Epidermal melanocyte (primary cell): ENCODE results near the gene OTOG.

Experiments used
- DNase-seq: peaks from one replicate; pipeline ENCODE4 v3.0.0; 2011; ENCODE audit warnings: low spot score; ENCODE audit not compliant: insufficient read length

Gene OTOG

DNA sequence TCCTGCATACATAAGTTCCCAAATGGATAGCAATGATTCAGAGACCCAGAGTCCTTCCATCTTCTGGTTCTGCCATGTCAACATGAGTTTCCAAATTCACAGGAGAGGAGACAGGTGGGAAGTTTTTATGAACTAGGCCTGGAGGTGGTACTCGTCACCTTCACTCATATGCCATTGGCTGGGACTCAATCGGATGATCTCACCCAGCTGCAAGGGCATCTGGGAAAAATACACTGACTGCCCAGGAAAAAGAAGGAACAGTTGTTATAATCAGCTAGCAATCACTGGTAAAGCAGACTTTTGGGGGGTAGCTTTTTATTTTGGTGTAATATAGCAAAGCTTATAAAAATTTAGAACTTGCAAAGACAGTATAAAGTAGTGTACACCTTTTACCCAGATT lies 83.9 kb downstream of the OTOG start:
- no peak for DNase-seq

DNA sequence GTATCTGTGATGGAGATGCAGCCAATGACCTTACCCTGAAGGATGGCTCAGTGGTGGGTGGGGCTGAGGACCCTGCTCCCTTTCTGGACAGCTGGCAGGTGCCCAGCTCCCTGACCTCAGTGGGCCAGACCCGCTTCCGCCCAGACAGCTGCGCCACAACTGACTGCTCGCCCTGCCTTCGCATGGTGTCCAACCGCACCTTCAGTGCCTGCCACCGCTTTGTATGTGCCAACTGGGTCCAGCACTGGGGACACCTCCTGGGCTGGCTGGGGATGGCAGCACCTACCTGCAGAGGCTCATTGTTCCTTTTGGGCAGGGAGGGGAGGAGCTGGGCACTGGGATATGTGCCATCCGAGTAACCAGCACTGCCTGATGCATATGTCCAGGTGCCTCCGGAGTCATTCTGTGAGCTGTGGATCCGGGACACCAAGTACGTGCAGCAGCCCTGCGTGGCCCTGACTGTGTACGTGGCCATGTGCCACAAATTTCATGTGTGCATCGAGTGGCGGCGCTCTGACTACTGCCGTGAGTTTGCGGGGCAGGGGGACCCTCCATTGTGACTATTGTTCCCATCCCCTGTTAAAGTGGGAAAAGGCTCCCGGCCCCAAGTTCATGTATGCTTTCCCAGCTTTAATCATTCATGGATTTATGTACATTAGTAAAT lies 84.8 kb downstream of the OTOG start:
- DNase-seq, result no peak

DNA sequence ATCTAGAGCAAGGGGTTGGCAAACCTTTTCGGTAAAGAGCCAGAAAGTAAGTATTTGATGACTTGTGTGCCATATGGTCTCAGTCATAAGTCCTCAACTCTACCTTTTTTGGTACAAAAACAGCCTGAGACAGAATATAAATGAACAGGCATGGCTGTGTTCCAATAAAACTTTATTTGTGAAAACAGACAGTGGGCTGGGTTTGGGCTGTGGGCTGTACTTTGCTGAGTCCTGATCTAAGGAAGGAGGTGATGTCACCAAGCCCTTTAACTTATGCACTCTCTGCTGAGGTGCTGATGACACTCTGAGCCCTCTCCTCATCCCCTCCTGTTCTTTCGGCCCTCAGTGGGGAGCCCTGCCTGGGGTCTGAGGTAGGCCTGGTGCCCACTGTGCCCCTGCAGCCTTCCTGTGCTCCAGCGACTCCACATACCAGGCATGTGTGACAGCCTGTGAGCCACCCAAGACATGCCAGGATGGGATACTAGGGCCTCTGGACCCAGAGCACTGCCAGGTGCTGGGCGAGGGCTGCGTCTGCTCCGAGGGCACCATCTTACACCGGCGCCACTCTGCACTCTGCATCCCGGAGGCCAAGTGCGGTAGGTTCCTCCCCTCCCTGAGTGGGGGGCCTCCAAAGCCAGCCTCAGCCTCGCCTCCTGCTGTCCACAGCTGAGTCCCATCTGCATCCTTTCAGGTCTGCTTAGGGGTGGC lies 86.4 kb downstream of the OTOG start:
- DNase-seq, result no peak

DNA sequence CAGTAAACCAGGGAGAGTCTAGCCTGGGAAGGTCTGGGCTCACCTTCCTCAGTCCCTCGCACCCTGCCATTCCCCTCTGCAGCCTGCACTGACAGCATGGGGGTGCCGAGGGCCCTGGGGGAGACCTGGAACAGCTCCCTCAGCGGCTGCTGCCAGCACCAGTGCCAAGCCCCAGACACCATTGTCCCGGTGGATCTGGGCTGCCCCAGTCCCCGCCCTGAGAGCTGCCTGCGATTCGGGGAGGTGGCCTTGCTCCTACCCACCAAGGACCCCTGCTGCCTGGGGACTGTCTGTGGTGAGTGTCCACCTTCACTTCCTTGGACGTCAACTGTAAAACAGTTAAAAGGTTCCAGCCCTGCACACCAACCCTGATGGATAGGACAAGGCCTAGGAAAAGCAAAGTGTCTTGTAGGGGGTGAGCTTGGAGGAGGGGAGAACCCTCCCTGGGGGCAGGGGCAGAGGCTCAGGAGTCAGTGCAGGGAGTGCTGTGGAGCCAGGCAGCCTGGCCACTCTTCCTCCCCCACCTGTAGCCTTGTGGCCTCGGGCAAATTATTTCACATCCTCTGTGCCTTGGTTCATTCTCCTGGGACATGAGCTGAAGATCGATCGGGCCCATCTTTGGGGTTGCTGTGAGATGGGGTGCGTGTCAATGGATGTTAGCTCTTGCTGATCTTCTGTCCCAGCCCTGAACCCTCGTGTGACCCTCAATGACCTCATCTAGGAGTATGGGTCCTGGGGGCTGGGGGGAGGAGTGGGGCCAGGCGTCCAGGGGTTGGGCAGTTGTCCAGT lies 87.1 kb downstream of the OTOG start:
- DNase-seq, result no peak

DNA sequence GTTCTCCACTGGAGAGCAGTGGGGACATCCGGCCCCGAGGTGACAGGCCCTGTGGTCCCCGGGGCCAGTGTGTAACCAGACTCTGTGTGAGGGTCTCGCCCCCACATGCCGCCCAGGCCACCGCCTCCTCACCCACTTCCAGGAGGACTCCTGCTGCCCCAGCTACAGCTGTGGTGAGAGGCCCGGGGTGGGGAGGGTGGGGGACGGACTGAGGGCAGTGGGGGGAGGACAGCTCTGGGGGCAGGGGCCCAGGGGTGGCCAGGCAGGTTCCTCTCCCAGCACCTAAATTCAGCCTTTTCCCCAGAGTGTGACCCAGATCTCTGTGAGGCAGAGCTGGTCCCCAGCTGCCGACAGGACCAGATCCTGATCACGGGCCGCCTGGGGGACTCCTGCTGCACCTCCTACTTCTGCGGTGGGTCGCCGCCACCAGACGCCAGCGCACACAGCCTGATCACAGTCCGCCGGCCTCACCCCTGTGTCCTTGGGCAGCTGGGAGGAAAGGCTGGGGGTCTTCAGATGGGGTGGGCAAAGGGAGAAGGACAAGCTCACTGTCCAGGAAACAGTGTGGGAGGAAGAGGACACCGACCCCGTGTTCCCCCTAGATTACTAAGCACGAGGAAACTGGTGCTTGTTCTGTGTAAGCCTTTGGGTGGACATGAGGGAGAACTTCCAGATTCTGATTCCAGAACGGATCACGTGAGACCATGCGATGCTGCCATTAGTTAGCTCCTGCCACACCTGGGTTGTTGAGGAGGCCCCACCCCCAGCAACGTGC lies 87.9 kb downstream of the OTOG start:
- no peak for DNase-seq

DNA sequence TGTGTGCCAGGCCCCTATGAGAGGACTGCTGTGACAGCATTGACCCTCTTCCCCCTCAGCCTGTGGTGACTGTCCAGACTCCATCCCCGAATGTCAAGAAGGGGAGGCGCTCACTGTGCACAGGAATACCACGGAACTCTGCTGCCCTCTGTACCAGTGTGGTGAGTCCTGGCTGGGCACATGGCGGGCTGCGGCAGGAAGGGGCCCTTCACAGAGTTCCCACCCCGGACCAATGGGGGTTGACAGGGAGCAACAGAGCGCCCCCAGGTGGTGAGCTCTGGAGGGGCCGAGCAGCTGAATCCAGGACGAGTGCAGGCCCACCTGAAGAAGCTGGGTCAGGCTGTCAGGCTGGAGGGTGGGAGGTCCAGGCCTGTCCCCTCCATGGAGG lies 88.5 kb downstream of the OTOG start:
- no peak for DNase-seq

DNA sequence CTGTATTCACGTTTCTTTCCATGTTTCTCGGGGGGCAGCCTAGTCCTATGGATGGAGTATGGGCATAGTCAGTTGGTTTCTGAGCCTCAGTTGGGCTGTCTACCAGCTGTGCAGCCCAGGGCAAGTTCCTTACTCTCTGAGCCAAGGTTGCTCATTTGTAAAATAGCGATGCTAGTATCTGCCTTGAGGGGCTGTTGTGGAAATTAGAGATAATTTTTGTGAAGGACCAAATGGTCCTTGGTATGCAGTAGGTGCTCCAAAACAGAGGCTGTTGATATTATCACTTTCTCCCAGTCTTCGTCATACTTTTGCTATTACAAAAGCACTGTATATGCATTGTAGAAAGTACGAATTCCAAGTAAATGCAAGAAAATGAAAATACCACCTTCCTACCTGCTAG lies 89.7 kb downstream of the OTOG start:
- no peak for DNase-seq

DNA sequence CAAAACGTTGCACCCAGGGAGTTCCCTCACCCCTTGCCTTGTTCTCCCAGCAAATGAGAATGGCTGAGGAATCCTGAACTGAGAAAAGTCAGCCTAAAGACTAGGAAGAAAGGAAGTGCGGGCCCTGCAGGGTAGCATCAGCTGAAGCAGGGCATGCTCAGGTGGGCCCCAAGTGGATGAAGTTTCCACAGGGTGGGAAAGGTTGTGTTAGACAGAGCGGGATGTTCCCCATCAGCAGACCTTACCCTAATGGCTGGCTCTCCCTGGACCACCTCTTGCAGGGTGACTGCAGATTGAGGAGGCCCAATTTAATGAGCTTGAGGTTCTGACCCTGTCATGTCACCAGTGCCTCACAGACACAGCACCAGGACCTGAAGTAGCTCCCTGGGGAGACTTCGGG lies 90.8 kb downstream of the OTOG start:
- no peak for DNase-seq

DNA sequence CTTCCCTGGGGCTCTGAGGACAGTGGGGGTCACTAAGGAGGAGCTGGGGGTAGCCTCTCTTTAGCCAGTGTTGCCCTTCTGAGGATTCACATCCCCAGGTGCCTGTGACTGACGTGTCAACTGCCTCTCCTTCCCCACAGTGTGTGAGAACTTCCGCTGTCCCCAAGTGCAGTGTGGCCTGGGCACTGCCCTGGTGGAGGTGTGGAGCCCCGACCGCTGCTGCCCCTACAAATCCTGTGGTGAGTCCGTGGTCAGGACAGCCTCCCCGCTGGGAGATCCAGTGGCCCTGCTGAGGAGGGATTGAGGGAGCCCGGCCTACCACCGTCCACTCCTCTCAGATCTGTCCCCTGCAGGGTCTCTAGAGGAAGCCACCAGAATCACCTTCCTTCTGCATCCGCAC lies 91.3 kb downstream of the OTOG start:
- DNase-seq, result no peak

DNA sequence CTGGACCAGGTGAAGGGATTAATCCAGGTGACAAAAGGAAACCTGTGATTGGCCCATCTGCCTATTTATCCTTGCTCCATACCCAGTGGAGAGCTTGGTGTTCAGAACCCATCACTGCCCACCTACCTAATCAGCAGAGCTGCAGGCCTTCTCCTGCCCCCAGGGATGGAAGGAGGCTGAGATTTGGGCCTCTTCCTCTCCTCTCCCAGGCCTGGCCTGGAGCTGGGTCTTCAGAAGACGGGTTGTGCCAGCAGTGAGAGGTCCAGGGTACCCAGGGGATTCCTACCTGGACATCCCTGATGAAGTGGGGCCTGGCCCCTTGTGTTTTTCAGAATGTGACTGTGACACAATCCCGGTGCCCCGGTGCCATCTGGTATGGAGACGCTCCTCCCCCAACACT lies 92.0 kb downstream of the OTOG start:
- no peak for DNase-seq

DNA sequence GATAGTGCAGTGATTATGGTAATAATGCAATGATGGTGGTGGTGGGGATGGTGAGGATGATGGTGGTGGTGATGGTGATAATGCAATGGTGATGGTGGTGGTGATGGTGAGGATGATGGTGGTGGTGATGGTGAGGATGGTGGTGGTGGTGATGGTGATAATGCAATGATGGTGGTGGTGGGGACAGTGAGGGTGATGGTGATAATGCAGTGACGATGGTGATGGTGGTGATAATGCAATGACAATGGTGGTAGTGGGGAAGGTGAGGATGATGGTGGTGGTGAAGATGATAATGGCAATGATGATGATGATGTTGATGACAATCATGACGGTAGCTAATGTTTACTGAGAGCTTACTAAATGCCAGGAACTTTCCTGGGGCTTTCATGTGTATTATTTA lies 92.7 kb downstream of the OTOG start:
- DNase-seq, result no peak

DNA sequence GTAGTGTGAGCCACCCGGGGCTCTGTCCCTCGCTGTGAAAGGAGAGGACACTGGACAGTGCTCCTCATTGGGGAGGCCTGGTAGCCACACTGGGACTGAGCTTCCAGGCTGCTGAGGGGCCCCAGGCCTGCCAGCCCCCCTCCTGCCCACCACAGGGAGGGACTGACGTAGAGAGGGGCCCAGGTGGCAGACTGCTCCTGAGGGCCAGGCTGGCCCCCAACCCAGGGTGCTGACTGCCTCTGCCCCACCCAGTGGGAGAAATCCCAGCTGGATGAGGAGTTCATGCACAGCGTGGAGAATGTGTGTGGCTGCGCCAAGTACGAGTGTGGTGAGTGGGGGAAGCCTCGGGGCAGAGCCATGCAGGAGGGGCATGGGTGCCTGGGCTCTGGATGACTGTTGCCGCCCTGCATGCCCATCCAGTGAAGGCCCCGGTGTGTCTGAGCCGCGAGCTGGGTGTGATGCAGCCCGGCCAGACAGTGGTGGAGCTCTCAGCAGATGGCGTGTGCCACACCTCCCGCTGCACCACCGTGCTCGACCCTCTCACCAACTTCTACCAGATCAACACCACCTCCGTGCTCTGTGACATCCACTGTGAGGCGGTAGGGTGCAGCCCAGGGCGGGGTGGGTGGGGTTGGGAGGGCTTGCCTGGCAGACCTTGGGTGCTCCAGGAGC lies 93.6 kb downstream of the OTOG start:
- no peak for DNase-seq

DNA sequence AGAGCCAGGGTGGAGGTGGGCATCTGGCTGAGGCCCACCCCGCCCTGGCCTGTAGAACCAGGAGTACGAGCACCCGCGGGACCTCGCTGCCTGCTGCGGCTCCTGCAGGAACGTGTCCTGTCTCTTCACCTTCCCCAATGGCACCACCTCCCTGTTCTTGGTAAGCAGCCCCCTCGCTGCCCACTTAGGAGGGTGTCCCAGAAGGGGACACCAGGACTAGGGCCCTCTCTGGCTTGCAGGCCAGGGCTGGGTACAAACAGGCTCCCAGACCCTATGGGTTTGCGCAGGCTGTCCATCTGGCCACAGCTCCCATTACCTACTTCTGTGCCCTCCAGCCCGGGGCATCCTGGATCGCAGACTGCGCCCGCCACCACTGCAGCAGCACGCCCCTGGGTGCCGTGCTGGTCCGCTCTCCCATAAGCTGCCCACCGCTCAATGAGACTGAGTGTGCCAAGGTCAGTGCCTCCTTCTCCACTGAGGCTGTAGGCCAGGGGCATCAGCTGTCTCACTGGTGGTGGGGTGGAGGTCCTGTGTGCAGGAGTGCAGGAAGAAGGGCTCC lies 94.8 kb downstream of the OTOG start:
- DNase-seq, result no peak

DNA sequence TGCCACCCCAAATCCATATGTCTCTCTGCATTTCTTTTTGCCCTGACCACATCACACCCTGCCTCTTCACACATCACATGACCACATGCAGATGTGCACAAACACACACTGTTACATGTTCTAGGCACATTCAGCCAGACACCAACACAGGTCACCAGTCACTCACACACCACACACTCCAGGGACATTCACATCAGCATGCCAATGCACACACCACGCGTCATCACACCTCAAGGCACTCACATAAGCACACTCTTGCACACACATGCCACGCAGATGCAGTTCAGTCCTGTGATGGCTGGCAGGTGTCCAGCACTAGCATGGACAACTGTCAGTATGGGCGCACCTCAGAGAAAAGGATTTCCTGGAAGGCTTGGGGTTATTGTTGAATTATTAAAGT lies 95.3 kb downstream of the OTOG start:
- DNase-seq, result no peak

DNA sequence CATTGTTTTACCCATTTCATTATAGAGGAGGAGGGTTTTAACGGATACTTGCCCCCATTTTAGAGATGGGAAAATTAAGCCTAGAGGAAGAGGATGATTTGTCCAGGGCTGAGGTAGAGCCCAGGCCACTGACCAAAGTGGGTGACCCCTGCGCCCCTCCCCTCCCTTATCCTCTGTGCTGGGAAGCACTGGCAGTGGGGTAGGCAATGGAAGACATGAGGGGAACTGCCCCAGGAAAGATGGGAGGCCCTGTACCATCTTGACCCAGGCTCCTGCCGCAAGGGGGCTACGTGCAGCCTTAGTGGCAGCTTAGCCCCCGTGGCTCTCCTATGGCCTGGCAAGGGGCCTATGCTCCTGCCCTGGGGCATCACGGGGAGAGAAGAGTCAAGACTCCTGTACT lies 95.9 kb downstream of the OTOG start:
- no peak for DNase-seq

DNA sequence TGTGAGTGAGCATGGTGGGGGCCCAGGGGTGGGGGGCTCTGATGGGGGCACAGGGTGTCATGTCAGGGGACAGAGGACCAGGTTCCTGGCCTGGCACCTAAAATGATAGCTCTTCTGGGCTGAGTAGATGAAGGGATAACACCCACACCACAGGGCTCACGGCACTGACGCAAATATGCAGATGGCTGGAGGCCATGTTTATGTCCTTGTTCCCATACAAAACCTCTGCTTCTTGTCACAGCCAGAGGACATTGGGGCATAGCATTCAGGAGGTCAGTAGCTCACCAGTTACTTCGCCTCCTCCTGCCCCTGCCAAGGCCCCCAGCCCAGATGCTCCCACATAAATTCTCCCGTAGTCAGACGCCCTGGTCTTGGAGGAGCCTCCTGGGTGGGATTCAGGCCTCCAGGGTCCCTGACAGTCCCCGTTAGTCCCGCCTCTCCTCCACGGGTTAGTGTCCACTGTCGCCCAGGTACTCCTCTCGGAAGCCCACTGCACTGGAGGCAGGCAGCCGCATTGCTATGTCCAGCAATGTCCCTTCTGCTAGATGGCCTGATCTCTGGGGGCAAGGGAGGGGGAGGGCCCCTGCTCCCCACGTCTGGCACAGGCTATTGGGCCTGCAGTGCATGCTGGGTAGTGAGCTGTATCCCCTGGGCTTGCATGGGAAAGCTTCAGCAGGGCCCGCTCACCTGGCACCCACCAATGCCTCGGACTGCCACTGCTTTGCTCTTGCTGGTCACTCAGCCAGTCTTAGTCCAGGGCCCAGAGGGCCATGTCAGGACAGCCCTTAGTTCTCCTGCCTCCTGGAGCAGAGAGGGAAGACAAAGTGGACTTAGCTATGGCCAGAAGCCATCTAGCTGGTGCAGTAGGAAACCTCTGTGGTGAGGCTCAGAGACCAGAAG lies 96.7 kb downstream of the OTOG start:
- no peak for DNase-seq

DNA sequence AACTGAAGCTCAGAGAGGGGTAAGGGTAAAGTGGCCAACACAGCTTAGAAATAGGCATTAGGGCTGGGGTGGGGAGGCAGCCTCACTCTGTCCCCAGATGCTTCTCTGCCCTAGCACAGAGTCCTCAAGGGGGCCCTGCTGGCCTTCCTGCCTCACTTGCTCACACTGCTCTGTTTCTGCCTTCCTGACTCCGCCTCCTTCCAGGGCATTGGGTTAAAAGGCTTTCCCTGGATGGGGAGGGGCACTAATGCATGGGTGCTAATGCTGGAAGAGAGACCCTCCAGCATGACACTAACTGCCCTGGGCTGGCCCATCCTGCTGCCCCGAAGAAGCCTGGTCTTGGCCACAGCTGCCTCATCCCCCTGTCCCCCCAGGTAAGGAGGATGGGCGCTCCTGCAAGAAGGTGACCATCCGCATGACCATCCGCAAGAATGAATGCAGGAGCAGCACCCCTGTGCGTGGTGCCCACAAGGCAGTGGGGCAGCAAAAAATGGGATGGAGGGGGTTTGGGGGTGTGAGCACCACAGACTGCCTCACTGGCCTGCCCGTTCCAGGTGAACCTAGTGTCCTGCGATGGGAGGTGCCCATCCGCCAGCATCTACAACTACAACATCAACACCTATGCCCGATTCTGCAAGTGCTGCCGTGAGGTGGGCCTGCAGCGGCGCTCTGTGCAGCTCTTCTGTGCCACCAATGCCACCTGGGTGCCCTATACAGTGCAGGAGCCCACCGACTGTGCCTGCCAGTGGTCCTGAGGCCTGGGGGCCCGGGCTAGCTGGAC lies 98.3 kb downstream of the OTOG start:
- no peak for DNase-seq

DNA sequence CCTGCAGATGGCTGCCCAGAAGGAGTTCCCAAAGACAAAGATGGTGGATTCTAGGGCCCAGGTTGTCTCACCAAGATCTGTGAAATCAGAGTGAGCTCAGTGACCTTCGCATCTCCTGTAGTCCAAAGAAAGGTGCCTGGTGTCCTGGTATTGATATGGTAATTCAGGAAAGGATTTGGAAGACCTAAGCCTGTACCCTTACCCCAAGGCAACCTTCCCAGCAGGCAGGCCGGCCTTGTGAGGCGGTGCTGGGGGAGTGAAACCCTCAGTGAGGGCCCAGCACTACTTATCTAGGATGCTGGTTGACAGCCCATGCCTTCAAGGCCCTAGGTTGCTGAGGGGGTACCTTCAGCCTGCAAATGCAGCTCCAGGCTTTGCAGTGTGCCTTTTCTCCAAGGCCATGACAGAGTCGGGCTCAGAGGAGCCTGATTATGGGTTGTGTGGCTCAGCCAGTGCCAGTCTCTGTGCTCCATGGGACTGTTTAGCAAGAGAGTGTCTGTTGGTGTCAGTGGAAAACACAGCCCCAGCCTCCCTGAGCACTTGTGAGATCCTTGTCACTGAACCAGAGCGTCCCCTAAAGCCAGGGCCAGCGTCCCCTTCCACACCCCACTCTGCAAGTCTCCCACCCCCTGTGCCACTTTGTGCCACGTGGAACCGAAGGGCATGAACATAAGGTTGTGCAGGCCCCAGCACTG lies 99.5 kb downstream of the OTOG start:
- DNase-seq, result no peak

DNA sequence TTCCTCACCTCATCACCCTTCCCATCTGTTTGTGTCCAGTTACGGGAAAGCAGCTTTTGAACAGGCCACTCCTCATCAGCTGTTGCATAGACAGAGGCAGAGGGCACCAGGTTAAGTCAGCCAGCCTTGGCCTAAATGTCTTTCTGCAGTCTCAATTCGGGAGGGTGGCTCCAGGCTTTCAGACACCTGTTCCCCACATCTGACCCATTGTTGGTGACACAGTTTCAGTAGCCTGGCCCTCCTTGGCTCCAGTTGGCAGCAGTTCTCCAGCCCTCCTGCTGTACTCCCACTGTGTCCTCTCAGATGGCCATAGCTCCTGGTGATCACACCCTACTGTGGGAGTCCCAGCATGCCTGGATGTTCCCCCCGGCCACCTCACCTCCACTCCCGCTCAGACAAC lies 101.5 kb downstream of the OTOG start:
- DNase-seq, result no peak
